ENCODE measurements around the gene ASCC1.

Gene ASCC1

DNA sequence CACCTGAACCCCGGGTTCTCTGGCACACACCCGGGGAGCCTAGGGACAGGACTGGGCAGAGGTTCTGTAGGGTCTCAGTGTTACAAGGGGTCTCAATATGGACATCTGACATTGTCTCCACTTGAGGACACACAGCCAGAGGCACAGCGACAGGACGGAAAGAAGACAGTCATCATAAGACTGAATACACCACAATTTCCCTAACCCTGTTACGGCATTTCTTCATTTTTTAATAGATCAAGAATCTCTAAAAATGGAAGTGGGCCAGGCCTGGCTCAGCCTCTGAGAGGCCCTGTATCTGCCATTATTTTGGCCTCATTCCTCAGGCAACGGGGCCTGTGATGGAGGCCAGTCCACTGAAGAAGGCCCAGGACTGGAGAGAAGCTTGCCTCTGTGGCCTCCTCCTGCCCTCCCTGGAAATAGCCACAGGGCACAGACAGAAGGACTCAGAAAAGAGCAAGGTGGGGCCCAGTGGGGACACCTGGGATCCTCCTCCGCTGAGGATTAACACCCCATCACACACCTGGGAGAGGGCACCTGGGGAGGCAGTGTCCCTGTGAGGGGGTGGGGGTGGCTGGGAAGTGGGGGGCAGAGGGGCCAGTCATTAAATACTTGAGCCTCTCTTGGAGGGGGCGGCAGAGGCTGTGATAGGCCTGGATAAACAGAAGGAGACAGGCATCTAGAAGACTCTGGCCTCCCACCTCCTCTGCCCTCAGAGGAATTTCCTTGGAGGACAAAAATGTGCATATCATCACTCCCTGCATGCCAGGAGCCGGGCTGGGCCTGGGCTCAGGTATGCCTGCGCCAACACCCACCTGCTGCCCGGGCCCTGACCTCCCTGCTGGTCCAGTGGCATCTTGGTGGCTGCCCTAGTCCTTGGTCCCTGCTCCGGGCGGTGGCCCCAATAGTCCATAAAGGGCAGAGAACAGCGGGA lies 135.8 kb downstream of the ASCC1 start:
- Histone ChIP-seq H3K36me3 (ENCODE audit: control insufficient read depth, insufficient read depth, low read length) (no peaks in the 10 kb centered on the region), H3K4me1 (ENCODE audit: control insufficient read depth, insufficient read depth, low read length, poor library complexity, severe bottlenecking) (no peaks in the 10 kb centered on the region), H3K27ac (ENCODE audit: low read depth, low read length, severe bottlenecking) (no peak overlapping the region), H3K4me3 (ENCODE audit: extremely low read depth, insufficient read depth, low read length, poor library complexity, severe bottlenecking) (no peak overlapping the region), H3K9me3 (ENCODE audit: control insufficient read depth, low read length) (no peaks in the 10 kb centered on the region)
- 88 to 89% methylated on average over 12 of the region's 14 CpGs for whole genome bisulfite sequencing, 2 experiments (ENCODE audit: insufficient coverage in 2 of 2)

DNA sequence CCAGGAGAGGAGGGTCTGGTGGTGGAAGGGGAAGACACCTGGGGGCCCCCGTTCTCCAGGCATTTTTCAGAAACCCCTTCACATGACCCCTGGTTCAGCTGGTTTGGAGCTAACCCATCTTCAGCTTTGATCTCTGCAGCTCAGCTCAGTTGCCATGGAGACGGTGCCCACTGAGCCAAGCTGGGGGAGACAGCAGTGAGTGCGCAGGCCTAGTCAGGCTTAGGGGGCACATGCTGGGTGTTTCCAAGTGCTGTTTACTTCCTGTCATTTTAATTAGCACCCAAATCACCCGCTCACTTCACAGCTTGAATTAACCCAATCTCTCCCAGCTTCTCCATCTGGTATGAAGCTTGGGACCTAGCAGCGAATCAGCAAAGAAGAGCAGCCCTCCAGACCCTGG lies 136.7 kb downstream of the ASCC1 start:
- Histone ChIP-seq H3K9me3 (ENCODE audit: control insufficient read depth, low read length) (no peaks in the 10 kb centered on the region), H3K36me3 (ENCODE audit: control insufficient read depth, insufficient read depth, low read length) (no peaks in the 10 kb centered on the region), H3K4me3 (ENCODE audit: extremely low read depth, insufficient read depth, low read length, poor library complexity, severe bottlenecking) (no peak overlapping the region), H3K27ac (ENCODE audit: low read depth, low read length, severe bottlenecking) (no peak overlapping the region), H3K4me1 (ENCODE audit: control insufficient read depth, insufficient read depth, low read length, poor library complexity, severe bottlenecking) (no peaks in the 10 kb centered on the region)
- WGBS, 2 experiments (ENCODE audit: insufficient coverage in 2 of 2), result 78 to 86% methylated on average over 3 to 4 of the region's 5 CpGs

DNA sequence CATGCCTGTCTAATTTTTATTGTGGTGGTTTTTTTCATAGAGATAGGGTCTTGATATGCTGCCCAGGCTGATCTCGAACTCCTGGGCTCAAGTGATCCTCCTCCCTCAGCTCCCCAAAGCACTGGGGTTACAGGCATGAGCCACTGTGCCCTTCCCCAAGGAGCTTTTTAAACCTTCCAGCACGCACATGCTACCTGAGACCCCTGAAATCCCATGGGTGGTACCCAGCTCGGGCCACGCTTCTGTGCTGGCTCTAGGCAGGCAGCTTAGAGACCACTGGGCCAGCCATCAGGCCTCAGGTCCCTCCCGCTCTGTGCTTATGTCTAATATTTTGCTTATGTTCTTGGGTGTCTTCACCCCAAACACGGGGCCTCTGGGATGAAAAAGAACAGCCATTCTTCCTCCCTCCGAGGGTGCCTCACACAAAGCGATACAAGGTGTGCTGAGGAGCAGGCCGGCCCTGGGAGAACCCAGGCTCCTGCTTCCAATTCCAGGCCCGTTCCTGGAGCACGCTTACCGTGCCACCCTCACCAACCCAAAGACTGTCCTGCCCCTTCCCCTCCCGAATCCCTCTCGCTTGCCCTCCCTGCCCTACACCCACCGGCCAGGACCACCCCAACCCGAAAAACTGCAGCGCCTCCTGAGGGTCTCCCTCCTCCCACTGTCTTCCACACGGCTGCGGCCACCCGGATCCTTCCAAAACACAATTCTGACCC lies 138.6 kb downstream of the ASCC1 start:
- Histone ChIP-seq H3K4me3 (ENCODE audit: extremely low read depth, insufficient read depth, low read length, poor library complexity, severe bottlenecking) (no peak overlapping the region), H3K9me3 (ENCODE audit: control insufficient read depth, low read length) (no peaks in the 10 kb centered on the region), H3K36me3 (ENCODE audit: control insufficient read depth, insufficient read depth, low read length) (no peaks in the 10 kb centered on the region), H3K27ac (ENCODE audit: low read depth, low read length, severe bottlenecking) (no peak overlapping the region), H3K4me1 (ENCODE audit: control insufficient read depth, insufficient read depth, low read length, poor library complexity, severe bottlenecking) (no peaks in the 10 kb centered on the region)
- 93 to 94% methylated on average over 8 to 15 of the region's 20 CpGs for WGBS, 2 experiments (ENCODE audit: insufficient coverage in 2 of 2)

DNA sequence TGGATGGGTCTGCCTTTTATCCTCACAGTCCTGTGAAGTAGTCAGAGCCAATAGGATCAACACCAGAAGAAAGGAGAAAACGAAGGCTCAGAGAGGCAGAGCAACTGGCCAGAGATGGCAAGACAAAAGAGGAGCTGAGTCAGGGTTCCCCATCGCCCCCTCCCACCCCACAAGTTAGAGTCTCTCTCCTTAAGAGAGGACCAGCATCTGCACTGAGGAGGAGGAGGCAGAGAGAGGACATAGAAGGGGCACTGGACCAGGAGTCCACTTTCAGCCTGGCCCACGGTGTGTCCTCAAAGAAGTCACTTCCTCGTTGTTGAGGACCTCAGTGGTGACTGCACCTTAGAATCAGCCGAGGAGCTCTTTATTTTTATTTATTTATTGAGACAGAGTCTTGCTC lies 139.3 kb downstream of the ASCC1 start:
- Histone ChIP-seq H3K36me3 (ENCODE audit: control insufficient read depth, insufficient read depth, low read length) (no peaks in the 10 kb centered on the region), H3K4me1 (ENCODE audit: control insufficient read depth, insufficient read depth, low read length, poor library complexity, severe bottlenecking) (no peaks in the 10 kb centered on the region), H3K27ac (ENCODE audit: low read depth, low read length, severe bottlenecking) (no peak overlapping the region), H3K9me3 (ENCODE audit: control insufficient read depth, low read length) (no peaks in the 10 kb centered on the region), H3K4me3 (ENCODE audit: extremely low read depth, insufficient read depth, low read length, poor library complexity, severe bottlenecking) (no peak overlapping the region)
- WGBS, 2 experiments (ENCODE audit: insufficient coverage in 2 of 2), result 40 to 100% methylated on average over 2 of the region's 5 CpGs

DNA sequence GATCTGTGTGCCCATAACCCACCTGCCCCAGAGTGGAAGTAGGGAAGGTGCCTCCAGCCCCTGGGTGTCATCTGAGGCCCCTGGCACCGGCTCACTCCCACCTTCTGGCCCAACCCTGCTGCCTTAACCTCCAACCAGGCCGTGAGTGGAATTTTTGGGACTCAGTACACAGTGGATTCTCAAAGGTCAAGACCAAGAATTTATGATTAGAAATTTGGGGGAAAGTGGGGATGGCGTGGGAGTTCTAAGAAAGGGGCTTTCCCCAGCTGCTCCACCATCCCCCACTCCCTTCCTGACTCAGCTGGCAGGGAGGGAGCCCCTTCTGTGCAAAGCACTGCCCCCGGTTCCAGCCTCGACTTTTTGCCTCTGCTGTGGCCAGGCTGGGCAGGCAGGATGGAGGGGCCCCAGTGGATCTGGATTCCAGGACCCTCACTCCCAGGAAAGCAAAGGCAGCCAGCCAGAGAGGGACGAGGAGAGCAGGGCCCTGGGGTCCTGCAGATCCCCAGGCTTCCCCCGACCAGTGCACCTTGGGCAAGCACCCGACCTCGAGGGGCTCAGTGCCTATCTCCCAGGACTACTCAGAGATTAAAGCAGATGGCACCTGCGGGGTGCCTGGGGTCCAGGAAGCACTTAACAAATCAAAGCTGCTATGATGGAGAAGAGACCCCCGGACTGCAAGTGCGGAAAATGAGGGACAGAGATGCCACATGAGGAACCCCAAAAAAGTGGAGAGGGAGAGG lies 140.5 kb downstream of the ASCC1 start:
- WGBS, 2 experiments (ENCODE audit: insufficient coverage in 2 of 2), result 74 to 77% methylated on average over 8 to 9 of the region's 12 CpGs
- no peak overlapping the region for H3K4me3 ChIP-seq (ENCODE audit: extremely low read depth, insufficient read depth, low read length, poor library complexity, severe bottlenecking)
- no peaks in the 10 kb centered on the region for H3K4me1 ChIP-seq (ENCODE audit: control insufficient read depth, insufficient read depth, low read length, poor library complexity, severe bottlenecking)
- H3K9me3 ChIP-seq (ENCODE audit: control insufficient read depth, low read length), result no peaks in the 10 kb centered on the region
- H3K27ac ChIP-seq (ENCODE audit: low read depth, low read length, severe bottlenecking), result no peak overlapping the region
- H3K36me3 ChIP-seq (ENCODE audit: control insufficient read depth, insufficient read depth, low read length), result no peaks in the 10 kb centered on the region

DNA sequence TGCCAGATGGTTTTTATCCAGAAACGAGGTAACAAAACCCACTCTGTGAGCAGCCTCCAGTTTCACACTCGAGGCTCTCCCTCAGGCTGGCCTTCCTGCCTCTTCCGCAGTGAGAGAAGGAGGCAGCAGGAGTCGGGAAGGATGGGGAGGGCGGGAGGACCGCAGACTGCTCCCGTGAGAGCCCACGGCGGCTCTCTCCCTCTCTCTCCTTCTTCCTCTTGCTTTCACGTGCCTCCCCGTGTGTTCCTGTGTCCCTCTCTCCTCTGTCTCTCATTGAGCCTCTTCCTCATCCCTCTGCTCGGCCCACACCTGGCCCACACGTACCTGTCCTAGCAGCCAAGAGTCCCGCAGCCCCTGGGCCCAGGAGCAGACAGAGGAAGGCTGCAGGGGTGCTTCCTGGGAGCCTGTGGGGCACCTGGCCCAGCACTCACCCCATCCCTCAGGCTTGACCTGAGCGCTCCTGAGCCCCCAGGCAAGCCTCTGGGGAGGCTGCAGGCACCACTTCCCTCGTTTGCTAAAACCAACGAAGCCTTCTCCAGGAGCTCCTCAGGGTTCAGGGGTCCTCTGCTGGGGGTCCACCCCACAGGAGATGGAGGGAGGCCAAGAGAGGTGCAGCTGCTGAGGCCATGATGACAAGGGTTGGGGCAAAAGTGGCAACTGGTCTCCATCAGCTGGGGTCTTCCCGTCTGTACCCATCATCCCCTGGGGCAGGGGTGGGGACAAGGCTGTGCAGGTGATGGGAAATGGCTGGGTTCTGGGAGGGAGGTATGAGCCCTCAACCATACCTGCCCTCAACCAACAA lies 141.3 kb downstream of the ASCC1 start:
- Histone ChIP-seq H3K36me3 (ENCODE audit: control insufficient read depth, insufficient read depth, low read length) (no peaks in the 10 kb centered on the region), H3K4me3 (ENCODE audit: extremely low read depth, insufficient read depth, low read length, poor library complexity, severe bottlenecking) (no peak overlapping the region), H3K27ac (ENCODE audit: low read depth, low read length, severe bottlenecking) (no peak overlapping the region), H3K4me1 (ENCODE audit: control insufficient read depth, insufficient read depth, low read length, poor library complexity, severe bottlenecking) (no peaks in the 10 kb centered on the region), H3K9me3 (ENCODE audit: control insufficient read depth, low read length) (no peaks in the 10 kb centered on the region)
- WGBS, 2 experiments (ENCODE audit: insufficient coverage in 2 of 2), result 81 to 84% methylated on average over 10 to 15 of the region's 18 CpGs

DNA sequence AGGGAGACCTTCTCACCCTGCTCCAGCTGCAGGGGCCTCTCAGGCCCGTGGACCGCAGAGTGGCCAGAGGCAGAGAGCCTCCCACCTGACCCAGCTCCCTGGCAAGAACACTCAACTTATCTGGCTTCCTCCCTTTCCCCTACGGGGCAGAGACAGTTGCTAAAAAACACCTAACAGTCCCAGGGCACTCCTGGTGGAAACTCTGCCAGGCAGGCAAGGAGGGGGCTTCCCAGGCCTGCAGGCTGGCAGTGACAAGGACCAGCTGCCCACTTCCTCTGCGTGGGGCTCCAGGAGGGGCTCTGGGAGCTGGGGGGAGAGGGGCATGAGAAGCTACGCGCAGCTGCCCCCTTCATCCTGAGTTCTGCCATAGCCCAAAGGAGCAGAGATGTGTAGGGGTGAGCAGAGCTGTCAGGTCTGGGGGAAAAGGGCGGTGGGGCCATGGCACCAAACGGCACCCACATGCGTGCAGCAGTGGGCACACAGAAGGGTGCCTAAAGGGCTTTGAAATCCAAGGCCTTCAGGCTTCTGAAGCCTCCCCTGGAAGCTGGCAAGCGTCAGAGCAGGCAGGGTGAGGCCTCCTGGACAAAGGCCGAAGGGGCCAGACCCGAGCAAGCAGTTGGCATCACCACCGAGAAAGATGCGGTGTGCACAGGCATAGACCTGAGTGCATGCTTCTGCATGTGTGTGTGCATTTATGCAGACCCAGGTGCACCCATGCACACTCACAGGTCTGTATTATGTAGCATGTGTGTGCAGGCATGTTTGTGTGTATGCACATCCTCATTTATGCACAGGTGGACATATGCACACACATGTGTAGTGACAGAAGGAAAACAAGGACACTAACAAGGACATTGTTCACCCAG lies 142.1 kb downstream of the ASCC1 start:
- Histone ChIP-seq H3K36me3 (ENCODE audit: control insufficient read depth, insufficient read depth, low read length) (no peaks in the 10 kb centered on the region), H3K9me3 (ENCODE audit: control insufficient read depth, low read length) (no peaks in the 10 kb centered on the region), H3K4me3 (ENCODE audit: extremely low read depth, insufficient read depth, low read length, poor library complexity, severe bottlenecking) (no peak overlapping the region), H3K4me1 (ENCODE audit: control insufficient read depth, insufficient read depth, low read length, poor library complexity, severe bottlenecking) (no peaks in the 10 kb centered on the region), H3K27ac (ENCODE audit: low read depth, low read length, severe bottlenecking) (no peak overlapping the region)
- WGBS, 2 experiments (ENCODE audit: insufficient coverage in 2 of 2), result 90 to 94% methylated on average over 13 of the region's 14 CpGs

DNA sequence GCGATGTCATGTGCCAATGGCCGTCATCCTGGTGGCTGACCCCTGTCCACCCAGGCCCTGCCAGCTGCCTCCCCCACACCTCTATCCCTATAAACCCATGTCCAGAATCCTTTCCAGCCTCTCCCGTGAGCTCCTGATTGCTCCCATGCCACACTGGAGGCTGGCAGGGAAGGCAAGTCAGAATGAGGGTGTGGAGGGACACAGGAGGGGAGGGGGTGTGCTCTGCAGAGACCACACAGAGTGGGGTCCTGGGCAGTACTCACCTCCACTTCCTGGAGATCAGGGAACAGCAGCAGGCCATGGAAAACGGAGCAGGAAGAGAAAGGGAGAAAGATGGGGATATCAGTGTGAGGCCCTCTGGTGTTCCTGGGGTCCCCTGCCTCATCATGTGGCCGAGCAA lies 143.4 kb downstream of the ASCC1 start:
- Histone ChIP-seq H3K4me3 (ENCODE audit: extremely low read depth, insufficient read depth, low read length, poor library complexity, severe bottlenecking) (no peak overlapping the region), H3K27ac (ENCODE audit: low read depth, low read length, severe bottlenecking) (no peak overlapping the region), H3K4me1 (ENCODE audit: control insufficient read depth, insufficient read depth, low read length, poor library complexity, severe bottlenecking) (no peaks in the 10 kb centered on the region), H3K36me3 (ENCODE audit: control insufficient read depth, insufficient read depth, low read length) (no peaks in the 10 kb centered on the region), H3K9me3 (ENCODE audit: control insufficient read depth, low read length) (no peaks in the 10 kb centered on the region)
- 92 to 97% methylated on average over 3 to 4 of the region's 5 CpGs for WGBS, 2 experiments (ENCODE audit: insufficient coverage in 2 of 2)

DNA sequence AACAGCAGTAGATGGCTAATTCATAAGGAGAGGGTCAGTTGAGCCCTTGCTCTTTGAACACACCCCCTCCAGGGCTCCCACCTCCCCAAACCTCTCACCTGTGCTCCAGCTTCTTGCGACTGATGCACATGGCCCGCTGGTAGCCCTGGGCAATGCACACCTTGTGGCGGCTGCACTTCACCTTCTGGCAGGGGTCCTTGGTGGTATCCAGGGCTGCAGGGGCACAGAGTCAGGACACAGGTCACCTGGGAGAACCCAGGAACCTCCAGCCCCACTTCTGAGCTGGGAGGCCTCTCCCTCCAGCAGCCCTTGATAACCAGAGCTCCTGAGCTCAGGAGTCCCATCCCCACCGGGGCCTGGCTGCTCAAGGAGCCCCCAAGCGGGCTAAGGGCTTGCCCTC lies 144.0 kb downstream of the ASCC1 start:
- H3K27ac ChIP-seq (ENCODE audit: low read depth, low read length, severe bottlenecking), result no peak overlapping the region
- H3K4me3 ChIP-seq (ENCODE audit: extremely low read depth, insufficient read depth, low read length, poor library complexity, severe bottlenecking), result no peak overlapping the region
- H3K9me3 ChIP-seq (ENCODE audit: control insufficient read depth, low read length), result no peaks in the 10 kb centered on the region
- H3K4me1 ChIP-seq (ENCODE audit: control insufficient read depth, insufficient read depth, low read length, poor library complexity, severe bottlenecking), result no peaks in the 10 kb centered on the region
- H3K36me3 ChIP-seq (ENCODE audit: control insufficient read depth, insufficient read depth, low read length), result no peaks in the 10 kb centered on the region
- 89 to 100% methylated on average over 5 of the region's 5 CpGs for WGBS, 2 experiments (ENCODE audit: insufficient coverage in 2 of 2)

All from mesodermal cell (in vitro differentiated cells).